Right lobe of liver (tissue), 6 donors: ENCODE data around the gene ABHD8. TPM values are rescaled to one million over a fixed set of nuclear protein-coding genes. Genes with fewer than 3 reads are reported as not detected.

Experiments used
- ATAC-seq, 4 donors: fragments of 200-7000 bp; cut with Tn5 transposase; one replicate each; pipeline ENCODE4 v1.9.1; 2020; ENCODE audit warnings: mild to moderate bottlenecking in 4 of 4, moderate library complexity in 4 of 4
- DNase-seq, 3 donors: peaks; one replicate each; pipeline ENCODE4 v3.0.0-alpha.2; 2020
- H3K27ac ChIP-seq, 3 donors: fragments of 200-600 bp; one replicate each; pipeline ENCODE4 v1.8.0; 2022
- H3K27me3 ChIP-seq, 2 donors: fragments of 200-600 bp; one replicate each; pipeline ENCODE4 v1.8.0; 2022
- H3K36me3 ChIP-seq, 4 donors: fragments of 200-600 bp; sonication (generic) in 1 of 4; one replicate each; pipeline versions ENCODE4 v1.5.1 to v1.8.0; 2017 to 2022; ENCODE audit warnings: control low read depth in 1 of 4
- H3K4me1 ChIP-seq, 4 donors: fragments of 200-600 bp; sonication (generic) in 1 of 4; one replicate each; pipeline versions ENCODE4 v1.5.1 to v1.8.0; 2017 to 2022; ENCODE audit warnings: control low read depth in 1 of 4
- H3K4me3 ChIP-seq, 3 donors: fragments of 200-600 bp; one replicate each; pipeline ENCODE4 v1.8.0; 2022
- H3K9me3 ChIP-seq, 4 donors: fragments of 200-600 bp; sonication (generic) in 1 of 4; one replicate each; pipeline versions ENCODE4 v1.5.1 to v1.8.0; 2017 to 2022; ENCODE audit warnings: control low read depth in 1 of 4
- CTCF ChIP-seq, 4 donors: fragments of 200-600 bp in 3 of 4; fragments of 450-650 bp in 1 of 4; IDR thresholded peaks; one replicate each; pipeline versions ENCODE4 v1.5.1 to v1.8.0; 2016 to 2022; ENCODE audit warnings: antibody characterized with exemption in 4 of 4, mild to moderate bottlenecking in 2 of 4
- POLR2A ChIP-seq: fragments of 450-650 bp; IDR thresholded peaks from one replicate; pipeline ENCODE4 v1.6.1; 2017; ENCODE audit warnings: antibody characterized with exemption, mild to moderate bottlenecking
- WGBS: methylation state at CpG from one replicate; pipeline ENCODE4 v1.1.6; 2018; ENCODE audit warnings: low coverage, low lambda C conversion rate; ENCODE audit not compliant: insufficient coverage; ENCODE audit errors: missing lambda C conversion rate; 5-methylcytosine and 5-hydroxymethylcytosine counted together
- intact Hi-C, 2 donors: fragments of 100-400 bp; cut with DNase I; formaldehyde crosslinking; loops; one replicate each; pipeline versions ENCODE4 v1.11.2 to v1.14.1; 2022
- total RNA-seq, 6 experiments: library from RNA; depleted of rRNA in 2 of 6; stranded (reverse); fragments of >200 nt in 2 of 6; fragmentation: NEBNext Ultra II Directional in 3 of 6; extraction: Animal tissue kit (Norgen Biotek cat#: 25700) in 3 of 6; gene quantifications; one replicate each; pipeline versions ENCODE4 v1.1.0 to v1.2.4, GENCODE V29; 2016 to 2023
- donor health status: DM: no; HTN: yes; CAD: no.
- donor health status: DM: no; HTN: no; CAD: no.
- donor health status: DM: no; HTN: no; CAD: no.
- donor health status: DM: no; HTN: yes; CAD: no.
- donor health status: DM: no; HTN: yes; CAD: no.

Gene ABHD8
- total RNA-seq, 6 experiments from 2014 or later: 8.3 to 27.3 (median 15.8) TPM

GRCh38 chr19:17294051-17294891 is 9.0 kb downstream of the ABHD8 start:
- ATAC-seq (peak in 3 of 4 donors; percentile 16 to 59 (median 29)), DNase-seq (peak in 1 of 3 donors; percentile 57)
- no peak for TF ChIP-seq POLR2A
- TF ChIP-seq CTCF (IDR thresholded peaks at IDR 0.05): no peak
- Histone ChIP-seq H3K4me1 (no peaks in the 10 kb centered on the region), H3K27ac (no peak overlapping the region), H3K36me3 (no peaks in the 10 kb centered on the region), H3K27me3 (no peaks in the 10 kb centered on the region), H3K4me3 (no peak overlapping the region), H3K9me3 (no peaks in the 10 kb centered on the region)
- WGBS: 80% methylated on average over 25 of the region's 48 CpGs
- intact Hi-C loops: no loop called here

- ATAC-seq: no peak
- DNase-seq: no peak
- TF ChIP-seq CTCF (IDR thresholded peaks at IDR 0.05): no peak
- TF ChIP-seq POLR2A: no peak
- H3K36me3 ChIP-seq: no peaks in the 10 kb centered on the region
- H3K27ac ChIP-seq: no peak overlapping the region
- no peak overlapping the region for H3K4me3 ChIP-seq
- WGBS: 87% methylated on average over 11 of the region's 14 CpGs
- intact Hi-C loops: no loop called here
- H3K4me1 ChIP-seq: no peaks in the 10 kb centered on the region
- no peaks in the 10 kb centered on the region for H3K27me3 ChIP-seq
- no peaks in the 10 kb centered on the region for H3K9me3 ChIP-seq
Measured at GRCh38 chr19:17293605-17294004, 9.6 kb downstream of the ABHD8 start.

GRCh38 chr19:17292301-17293074 is 10.7 kb downstream of the ABHD8 start:
- peak overlapping the region; percentile 38 to 55 (median 49) for H3K4me3 ChIP-seq
- H3K4me1 ChIP-seq: no peaks in the 10 kb centered on the region
- no peak overlapping the region for H3K27ac ChIP-seq
- H3K9me3 ChIP-seq: no peaks in the 10 kb centered on the region
- H3K27me3 ChIP-seq: no peaks in the 10 kb centered on the region
- DNase-seq: peak; percentile 61 to 72 (median 64)
- peak; percentile 39 to 62 (median 50) for TF ChIP-seq CTCF (IDR thresholded peaks at IDR 0.05)
- no peak for TF ChIP-seq POLR2A
- ATAC-seq: peak; percentile 81 to 92 (median 87)
- intact Hi-C loops: no loop called here
- WGBS: no CpG with 5 or more reads among the region's 46 CpGs
- no peaks in the 10 kb centered on the region for H3K36me3 ChIP-seq

GRCh38 chr19:17289489-17289888 is 13.7 kb downstream of the ABHD8 start:
- intact Hi-C loops: loop anchor here in 1 of 2 donors (10.0 kb wide), 1 partner anchor 225 kb away; no protein-coding TSS in a partner anchor
- no peak for TF ChIP-seq POLR2A
- TF ChIP-seq CTCF (IDR thresholded peaks at IDR 0.05): peak in 1 of 4 donors; percentile 16

More at GRCh38 chr19:17289489-17289888, 13.7 kb downstream of the ABHD8 start:
- Histone ChIP-seq H3K36me3 (no peaks in the 10 kb centered on the region), H3K27me3 (no peaks in the 10 kb centered on the region), H3K9me3 (no peaks in the 10 kb centered on the region), H3K4me1 (no peaks in the 10 kb centered on the region), H3K27ac (no peak overlapping the region), H3K4me3 (no peak overlapping the region)
- ATAC-seq (peak; percentile 39 to 60 (median 50)), DNase-seq (peak in 1 of 3 donors; percentile 65)
- WGBS: 12% methylated on average over 10 of the region's 22 CpGs
